Activated CD8-positive, alpha-beta T cell treated with anti-CD3 and anti-CD28 coated beads, Interleukin-2, amount 10 ng/mL, durations not matched to agents 7 days and 5 days (primary cell): ENCODE results near the gene COL6A6. TPM values are rescaled to one million over a fixed set of nuclear protein-coding genes. Genes with fewer than 3 reads are reported as not detected.

Experiments
- ATAC-seq: fragments of 150-1000 bp; cut with Tn5 transposase; one replicate; pipeline ENCODE4 v1.10.0; 2021; ENCODE audit warnings: moderate library complexity
- CTCF ChIA-PET: fragments of 350-600 bp; sonication (Branson Sonifier 250); formaldehyde crosslinking; loops from one replicate; lab custom pipeline; 2021; ENCODE audit warnings: antibody characterized with exemption; lab: Charles Lee
- POLR2A ChIA-PET: fragments of 350-600 bp; sonication (Branson Sonifier 250); formaldehyde crosslinking; loops from one replicate; lab custom pipeline; 2021; ENCODE audit warnings: antibody characterized with exemption; lab: Charles Lee
- DNase-seq: peaks from one replicate; pipeline ENCODE4 v3.0.0-alpha.2; 2020
- H3K27ac Mint-ChIP-seq: one replicate; pipeline ENCODE4 v1.8.0; 2021; ENCODE audit warnings: mild to moderate bottlenecking, mixed read lengths
- H3K27me3 Mint-ChIP-seq: one replicate; pipeline ENCODE4 v1.8.0; 2021; ENCODE audit warnings: low read depth, mixed read lengths
- H3K36me3 Mint-ChIP-seq: one replicate; pipeline ENCODE4 v1.8.0; 2021; ENCODE audit warnings: low read depth, mixed read lengths
- H3K4me1 Mint-ChIP-seq: one replicate; pipeline ENCODE4 v1.8.0; 2021; ENCODE audit warnings: low read depth, mixed read lengths
- H3K4me3 Mint-ChIP-seq: one replicate; pipeline ENCODE4 v1.8.0; 2021; ENCODE audit warnings: mild to moderate bottlenecking, mixed read lengths
- H3K9me3 Mint-ChIP-seq: one replicate; pipeline ENCODE4 v1.8.0; 2022; ENCODE audit warnings: mixed read lengths; ENCODE audit not compliant: insufficient read depth
- total RNA-seq, 2 experiments: library from RNA; stranded (reverse); gene quantifications; one replicate each; pipeline ENCODE4 v1.2.3, GENCODE V29; 2021

Gene COL6A6, protein sequence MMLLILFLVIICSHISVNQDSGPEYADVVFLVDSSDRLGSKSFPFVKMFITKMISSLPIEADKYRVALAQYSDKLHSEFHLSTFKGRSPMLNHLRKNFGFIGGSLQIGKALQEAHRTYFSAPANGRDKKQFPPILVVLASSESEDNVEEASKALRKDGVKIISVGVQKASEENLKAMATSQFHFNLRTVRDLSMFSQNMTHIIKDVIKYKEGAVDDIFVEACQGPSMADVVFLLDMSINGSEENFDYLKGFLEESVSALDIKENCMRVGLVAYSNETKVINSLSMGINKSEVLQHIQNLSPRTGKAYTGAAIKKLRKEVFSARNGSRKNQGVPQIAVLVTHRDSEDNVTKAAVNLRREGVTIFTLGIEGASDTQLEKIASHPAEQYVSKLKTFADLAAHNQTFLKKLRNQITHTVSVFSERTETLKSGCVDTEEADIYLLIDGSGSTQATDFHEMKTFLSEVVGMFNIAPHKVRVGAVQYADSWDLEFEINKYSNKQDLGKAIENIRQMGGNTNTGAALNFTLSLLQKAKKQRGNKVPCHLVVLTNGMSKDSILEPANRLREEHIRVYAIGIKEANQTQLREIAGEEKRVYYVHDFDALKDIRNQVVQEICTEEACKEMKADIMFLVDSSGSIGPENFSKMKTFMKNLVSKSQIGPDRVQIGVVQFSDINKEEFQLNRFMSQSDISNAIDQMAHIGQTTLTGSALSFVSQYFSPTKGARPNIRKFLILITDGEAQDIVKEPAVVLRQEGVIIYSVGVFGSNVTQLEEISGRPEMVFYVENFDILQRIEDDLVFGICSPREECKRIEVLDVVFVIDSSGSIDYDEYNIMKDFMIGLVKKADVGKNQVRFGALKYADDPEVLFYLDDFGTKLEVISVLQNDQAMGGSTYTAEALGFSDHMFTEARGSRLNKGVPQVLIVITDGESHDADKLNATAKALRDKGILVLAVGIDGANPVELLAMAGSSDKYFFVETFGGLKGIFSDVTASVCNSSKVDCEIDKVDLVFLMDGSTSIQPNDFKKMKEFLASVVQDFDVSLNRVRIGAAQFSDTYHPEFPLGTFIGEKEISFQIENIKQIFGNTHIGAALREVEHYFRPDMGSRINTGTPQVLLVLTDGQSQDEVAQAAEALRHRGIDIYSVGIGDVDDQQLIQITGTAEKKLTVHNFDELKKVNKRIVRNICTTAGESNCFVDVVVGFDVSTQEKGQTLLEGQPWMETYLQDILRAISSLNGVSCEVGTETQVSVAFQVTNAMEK (N-terminal part only)
- not detected for total RNA-seq

DNA sequence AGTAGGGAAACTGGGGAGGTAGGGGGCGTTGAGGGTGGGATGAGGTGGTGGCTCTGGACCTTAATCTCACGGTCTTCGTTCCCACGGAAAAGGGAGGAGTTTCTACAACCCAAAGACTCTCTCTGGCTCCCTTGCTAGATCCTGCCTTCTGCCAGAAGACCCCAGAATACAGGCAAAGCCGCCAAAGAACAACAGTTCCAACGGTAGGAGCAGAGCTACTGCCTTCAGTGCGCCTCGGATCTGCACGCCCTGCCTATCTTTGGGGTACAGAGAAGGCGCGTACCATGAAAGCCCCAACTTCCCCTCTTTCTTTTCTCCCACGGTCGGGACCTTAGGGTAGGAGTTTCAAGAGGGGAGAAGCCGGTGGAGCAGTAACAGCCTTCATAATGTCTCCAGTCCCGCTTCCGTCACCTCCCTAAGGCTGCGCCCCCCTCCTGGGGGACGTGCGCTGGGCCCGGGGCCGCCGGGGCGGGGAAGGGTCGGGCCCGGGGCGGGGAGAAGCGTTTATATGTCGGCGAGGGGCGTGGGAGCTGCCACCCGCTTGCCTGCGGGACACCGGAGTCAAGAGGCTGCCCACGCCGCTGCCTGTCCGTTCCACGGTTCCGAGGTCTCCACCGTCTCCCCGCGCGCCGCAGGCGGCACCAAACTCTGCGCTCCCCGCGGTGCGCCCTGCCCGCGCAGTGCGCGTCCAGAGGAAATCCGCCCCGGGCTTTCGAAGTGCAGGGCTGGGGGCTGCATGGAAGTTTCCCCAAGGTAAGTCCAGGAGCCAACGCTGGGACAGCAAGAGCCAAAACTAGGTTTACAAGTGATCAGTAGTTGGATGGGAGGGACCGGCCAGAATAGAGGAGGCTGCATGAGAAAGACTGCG is at the start of gene COL6A6:
Gene COL6A6 (plus strand): TSS at position 533 of the 868 bp plus-strand sequence. CDS start 43,188 bp downstream, outside the sequence.
- Mint-ChIP-seq H3K36me3 (no peaks in the 10 kb centered on the region), H3K4me1 (no peaks in the 10 kb centered on the region), H3K4me3 (no peak within 1 kb of the TSS), H3K9me3 (no peaks in the 10 kb centered on the region), H3K27me3 (peaks cover 40% of the 10 kb centered on the region), H3K27ac (no peak within 1 kb of the TSS)
- POLR2A ChIA-PET = no interaction called here
- DNase-seq (no peak), ATAC-seq (no peak)
- CTCF ChIA-PET = no interaction called here

DNA sequence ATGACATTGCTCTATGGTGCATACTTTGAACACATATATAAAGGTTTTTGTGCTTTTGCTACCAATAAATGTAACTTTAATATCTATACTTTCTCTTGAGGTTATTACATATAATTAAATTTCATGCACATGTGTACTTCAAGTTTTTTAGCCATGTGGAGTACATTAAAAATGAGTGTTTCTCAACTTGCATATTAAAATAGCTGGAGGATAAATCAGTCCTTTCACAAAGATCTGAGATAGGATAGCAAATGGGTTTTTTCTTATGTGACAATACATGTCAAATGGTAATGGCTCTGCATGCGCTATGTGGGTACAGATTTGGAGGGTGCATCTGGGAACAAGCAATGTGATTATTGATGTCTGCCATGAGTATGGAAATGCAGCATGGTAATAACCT is 48.7 kb upstream of the COL6A6 start:
- no peaks in the 10 kb centered on the region for H3K9me3 Mint-ChIP-seq
- CTCF ChIA-PET = no interaction called here
- no peak overlapping the region for H3K4me3 Mint-ChIP-seq
- no peak overlapping the region for H3K27ac Mint-ChIP-seq
- no peaks in the 10 kb centered on the region for H3K4me1 Mint-ChIP-seq
- POLR2A ChIA-PET = no interaction called here
- no peaks in the 10 kb centered on the region for H3K36me3 Mint-ChIP-seq
- peaks cover 11% of the 10 kb centered on the region for H3K27me3 Mint-ChIP-seq
- ATAC-seq = no peak
- DNase-seq = no peak

DNA sequence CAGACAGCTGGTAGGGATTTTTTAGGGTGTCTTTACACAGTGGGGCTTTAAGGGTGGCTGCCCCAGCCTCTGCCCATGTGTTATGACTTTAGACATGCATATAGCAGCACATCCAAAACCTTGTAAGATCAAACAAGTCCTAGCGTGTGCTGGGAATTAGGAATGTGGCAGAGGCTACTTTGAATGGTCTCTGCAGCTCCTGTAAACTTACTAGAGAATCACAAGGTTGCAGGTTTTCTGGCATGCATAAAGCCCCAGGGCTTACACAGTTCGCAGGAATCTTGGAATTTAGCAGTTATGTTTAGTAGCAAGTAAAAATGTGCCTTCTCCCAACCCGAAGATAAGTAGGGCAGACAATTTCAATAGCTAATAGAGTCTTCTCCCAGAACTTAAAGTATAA is 46.9 kb upstream of the COL6A6 start:
- Mint-ChIP-seq H3K36me3 (no peaks in the 10 kb centered on the region), H3K27ac (no peak overlapping the region), H3K4me3 (no peak overlapping the region), H3K9me3 (no peaks in the 10 kb centered on the region), H3K4me1 (no peaks in the 10 kb centered on the region), H3K27me3 (peaks cover 11% of the 10 kb centered on the region)
- no peak for DNase-seq
- ChIA-PET POLR2A (no interaction called here), CTCF (no interaction called here)
- ATAC-seq = no peak

DNA sequence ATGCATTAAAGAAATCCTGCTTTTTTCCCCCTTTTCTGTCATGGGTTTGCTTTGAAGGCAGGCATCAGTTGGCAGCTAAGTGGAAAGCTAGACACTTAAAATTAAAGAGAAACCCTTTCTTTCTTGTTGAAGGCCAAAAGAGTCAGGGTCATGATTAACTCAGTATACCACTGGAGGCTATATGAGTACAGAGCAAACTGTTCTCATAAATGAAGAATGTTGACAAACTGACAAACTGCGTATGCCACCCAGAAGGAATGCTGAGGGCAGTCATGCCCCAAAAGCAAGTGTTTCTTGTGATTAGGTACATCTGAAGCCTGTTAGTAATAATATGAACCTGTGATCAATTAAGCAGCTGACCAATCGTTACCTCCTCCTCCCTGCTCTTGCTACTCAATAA is 43.6 kb upstream of the COL6A6 start:
- no peaks in the 10 kb centered on the region for H3K4me1 Mint-ChIP-seq
- ATAC-seq = no peak
- CTCF ChIA-PET = no interaction called here
- no peak overlapping the region for H3K4me3 Mint-ChIP-seq
- DNase-seq = no peak
- H3K27ac Mint-ChIP-seq = no peak overlapping the region
- H3K9me3 Mint-ChIP-seq = no peaks in the 10 kb centered on the region
- H3K27me3 Mint-ChIP-seq = peaks cover 10% of the 10 kb centered on the region
- POLR2A ChIA-PET = no interaction called here
- H3K36me3 Mint-ChIP-seq = no peaks in the 10 kb centered on the region

DNA sequence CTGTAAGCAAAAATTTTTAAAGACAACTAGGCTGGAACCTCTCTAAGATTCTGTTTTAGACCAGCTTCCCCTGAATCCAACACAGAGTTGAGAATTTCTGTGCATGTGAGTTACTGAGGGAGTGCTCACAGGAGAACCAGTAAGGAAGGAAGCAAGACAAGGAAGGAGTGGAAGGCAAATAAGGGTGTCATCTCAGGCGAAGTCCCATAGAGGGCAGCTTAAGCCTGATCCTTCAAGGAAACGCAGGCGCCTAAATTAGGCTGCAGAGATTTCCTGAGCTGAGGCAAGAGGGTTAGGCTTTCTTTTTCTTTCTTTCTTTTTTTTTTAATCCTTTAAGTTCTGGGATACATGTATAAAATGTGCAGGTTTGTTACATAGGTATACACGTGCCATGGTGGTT is 36.2 kb upstream of the COL6A6 start:
- Mint-ChIP-seq H3K9me3 (no peaks in the 10 kb centered on the region), H3K36me3 (no peaks in the 10 kb centered on the region), H3K27ac (no peak overlapping the region), H3K27me3 (no peaks in the 10 kb centered on the region), H3K4me1 (no peaks in the 10 kb centered on the region), H3K4me3 (no peak overlapping the region)
- CTCF ChIA-PET = no interaction called here
- DNase-seq (no peak), ATAC-seq (no peak)
- POLR2A ChIA-PET = no interaction called here

DNA sequence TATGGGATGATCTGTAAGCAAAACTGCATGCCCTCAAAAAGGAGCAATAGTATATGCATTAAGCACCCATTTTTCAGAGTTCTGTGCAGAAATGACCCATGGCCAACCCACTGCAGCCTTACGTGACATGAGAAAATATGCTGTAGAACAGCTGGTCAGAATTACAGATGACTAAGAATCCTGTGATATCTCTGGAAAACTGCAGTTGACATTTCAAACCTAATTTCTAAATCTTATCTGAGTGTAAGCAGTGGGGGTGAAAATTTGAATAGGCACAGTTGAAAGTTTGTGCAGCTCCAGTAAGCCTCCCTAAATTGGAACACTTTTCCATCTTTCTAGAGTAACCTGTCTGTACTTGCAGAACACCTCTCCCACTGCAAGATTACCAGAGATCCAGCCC is 28.7 kb upstream of the COL6A6 start:
- ATAC-seq (no peak), DNase-seq (no peak)
- H3K4me3 Mint-ChIP-seq = no peak overlapping the region
- no peaks in the 10 kb centered on the region for H3K36me3 Mint-ChIP-seq
- no peaks in the 10 kb centered on the region for H3K27me3 Mint-ChIP-seq
- H3K9me3 Mint-ChIP-seq = no peaks in the 10 kb centered on the region
- no peaks in the 10 kb centered on the region for H3K4me1 Mint-ChIP-seq
- POLR2A ChIA-PET = no interaction called here
- no peak overlapping the region for H3K27ac Mint-ChIP-seq
- CTCF ChIA-PET = no interaction called here

DNA sequence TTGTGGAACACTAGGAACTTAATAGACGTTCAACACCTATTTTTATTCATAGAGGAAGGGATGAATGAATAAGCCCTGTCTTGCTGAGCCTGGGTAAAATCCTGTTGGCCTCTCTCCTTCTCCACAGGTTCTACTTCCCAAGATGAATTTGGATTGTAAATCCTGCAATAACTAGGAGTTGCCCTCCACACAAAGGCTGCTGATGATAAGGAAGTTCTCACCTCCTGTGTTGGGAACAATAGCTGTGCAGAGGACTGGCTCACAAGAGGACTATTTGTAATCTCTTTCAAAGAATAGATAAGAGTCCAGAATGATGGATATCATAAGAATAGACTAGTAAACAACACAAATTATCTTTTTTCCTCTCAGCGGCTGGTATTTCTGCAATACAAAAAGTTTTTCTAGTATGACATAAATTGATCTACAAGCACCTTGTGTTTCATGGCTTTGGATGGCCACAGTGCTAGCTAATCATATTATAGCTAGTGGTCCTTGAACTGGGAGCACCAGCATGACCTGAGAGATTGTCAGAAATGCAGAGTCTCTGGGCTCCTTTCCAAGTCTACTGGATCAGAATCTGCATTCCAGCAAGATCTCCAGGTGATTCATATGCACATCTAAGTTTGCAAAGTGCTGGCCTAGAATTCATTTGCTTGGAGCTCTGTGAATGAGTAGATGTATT is 28.1 kb upstream of the COL6A6 start:
- Mint-ChIP-seq H3K4me1 (no peaks in the 10 kb centered on the region), H3K27ac (no peak overlapping the region), H3K27me3 (no peaks in the 10 kb centered on the region), H3K9me3 (no peaks in the 10 kb centered on the region), H3K4me3 (no peak overlapping the region), H3K36me3 (no peaks in the 10 kb centered on the region)
- ChIA-PET CTCF (no interaction called here), POLR2A (no interaction called here)
- ATAC-seq (no peak), DNase-seq (no peak)

DNA sequence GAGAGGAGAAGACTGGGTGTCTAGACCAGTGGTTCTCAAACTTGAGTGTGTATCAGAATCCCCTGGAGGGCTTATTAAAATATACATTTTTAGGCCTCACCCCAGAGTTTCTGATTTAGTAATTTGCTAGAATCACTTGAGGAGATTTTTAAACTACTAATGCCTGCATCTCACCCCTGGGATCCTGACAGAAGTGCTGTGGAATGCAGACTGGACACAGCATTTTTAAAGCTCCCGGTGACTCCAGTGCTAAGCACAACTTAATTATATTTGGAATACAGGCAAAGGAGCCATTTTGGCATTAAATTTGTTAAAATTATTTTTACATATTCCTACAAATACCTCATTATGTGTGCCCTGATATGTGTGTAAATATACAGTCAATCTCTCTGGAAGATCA is 26.7 kb upstream of the COL6A6 start:
- H3K36me3 Mint-ChIP-seq = no peaks in the 10 kb centered on the region
- DNase-seq (no peak), ATAC-seq (no peak)
- no peaks in the 10 kb centered on the region for H3K9me3 Mint-ChIP-seq
- ChIA-PET CTCF (no interaction called here), POLR2A (no interaction called here)
- no peak overlapping the region for H3K27ac Mint-ChIP-seq
- H3K27me3 Mint-ChIP-seq = no peaks in the 10 kb centered on the region
- no peak overlapping the region for H3K4me3 Mint-ChIP-seq
- no peaks in the 10 kb centered on the region for H3K4me1 Mint-ChIP-seq

DNA sequence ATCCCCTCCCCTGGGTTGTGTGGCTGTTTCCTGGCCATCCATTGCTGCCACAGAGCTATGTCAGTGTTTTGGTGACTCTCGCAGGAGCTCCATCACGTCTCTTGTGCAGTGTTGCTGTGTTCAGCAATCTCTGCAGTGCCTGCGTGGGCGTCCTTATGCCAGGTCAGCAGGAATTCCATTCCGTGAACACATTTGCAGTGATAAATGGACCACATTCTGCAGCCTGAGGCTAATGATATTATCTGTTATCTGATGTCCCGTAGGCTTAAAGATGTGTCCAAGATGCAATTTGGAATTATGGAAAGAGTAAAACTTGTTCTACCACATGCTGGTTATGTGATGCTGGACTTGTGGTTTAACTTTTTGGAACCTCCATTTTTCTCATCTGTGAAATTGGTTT is 25.5 kb upstream of the COL6A6 start:
- Mint-ChIP-seq H3K4me1 (no peaks in the 10 kb centered on the region), H3K9me3 (no peaks in the 10 kb centered on the region), H3K27me3 (no peaks in the 10 kb centered on the region), H3K36me3 (no peaks in the 10 kb centered on the region), H3K27ac (no peak overlapping the region), H3K4me3 (no peak overlapping the region)
- ATAC-seq (no peak), DNase-seq (no peak)
- CTCF ChIA-PET = no interaction called here
- POLR2A ChIA-PET = no interaction called here

DNA sequence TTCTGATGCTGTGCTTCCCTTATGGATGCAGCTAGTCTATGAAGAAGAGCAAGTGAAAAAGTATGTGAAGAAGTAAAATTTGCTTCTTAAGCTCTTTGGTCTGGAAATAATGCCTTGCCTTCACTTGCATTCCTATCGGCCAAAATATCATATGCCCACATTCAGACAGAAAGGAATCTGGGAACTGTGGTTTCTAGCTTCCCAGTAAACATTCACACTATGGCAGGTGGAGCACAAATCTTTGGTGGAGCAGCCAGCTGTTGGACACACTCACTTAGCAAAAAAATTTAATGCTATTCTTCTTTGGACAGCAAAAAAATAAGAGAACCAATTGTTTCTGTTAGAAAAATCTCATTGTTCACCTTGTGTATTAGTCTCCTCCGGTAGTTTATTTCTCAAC is 12.3 kb upstream of the COL6A6 start:
- POLR2A ChIA-PET = no interaction called here
- ATAC-seq = no peak
- Mint-ChIP-seq H3K9me3 (no peaks in the 10 kb centered on the region), H3K4me1 (no peaks in the 10 kb centered on the region), H3K4me3 (no peak overlapping the region), H3K27ac (no peak overlapping the region), H3K36me3 (no peaks in the 10 kb centered on the region), H3K27me3 (peaks cover 6% of the 10 kb centered on the region)
- no peak for DNase-seq
- CTCF ChIA-PET = no interaction called here

DNA sequence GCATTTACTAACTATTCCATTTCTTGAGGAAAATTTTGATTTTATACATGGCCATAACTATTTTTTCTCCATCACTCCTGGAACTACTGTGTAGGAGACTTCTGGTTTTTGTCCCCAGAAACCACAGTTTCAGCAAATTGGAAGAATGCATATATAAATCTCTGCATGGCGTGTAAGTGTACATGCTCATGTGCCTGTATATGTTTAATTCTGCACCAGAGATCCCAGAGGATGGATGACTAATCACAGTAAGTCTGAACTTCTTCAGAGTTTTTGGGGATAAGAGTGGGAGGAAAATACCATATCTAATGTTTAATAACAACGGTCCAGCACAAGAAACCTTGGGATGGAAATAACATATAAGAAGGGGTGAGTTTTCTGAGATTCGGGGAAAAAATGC is 10.9 kb upstream of the COL6A6 start:
- Mint-ChIP-seq H3K9me3 (no peaks in the 10 kb centered on the region), H3K27ac (no peak overlapping the region), H3K4me3 (no peak overlapping the region), H3K36me3 (no peaks in the 10 kb centered on the region), H3K27me3 (peaks cover 5% of the 10 kb centered on the region), H3K4me1 (no peaks in the 10 kb centered on the region)
- CTCF ChIA-PET = no interaction called here
- ATAC-seq (no peak), DNase-seq (no peak)
- POLR2A ChIA-PET = no interaction called here
